SU-DHL-6 (cell line): ENCODE results near the gene EPHB2.

Experiments used
- H2AFZ ChIP-seq: fragments of 200-600 bp; sonication (generic); 2 replicates; pipeline ENCODE4 v1.6.1; 2014; ENCODE audit warnings: low read depth, mild to moderate bottlenecking, moderate library complexity, mixed read lengths, antibody characterized with exemption, low read length; ENCODE audit not compliant: severe bottlenecking
- H3F3A ChIP-seq: fragments of 200-600 bp; shearing (Covaris generic); 2 replicates; pipeline ENCODE4 v1.6.0; 2016; ENCODE audit warnings: antibody characterized with exemption, mild to moderate bottlenecking; ENCODE audit not compliant: insufficient read depth
- H3K27ac ChIP-seq: fragments of 200-600 bp; sonication (generic); 2 replicates; pipeline ENCODE4 v1.5.1; 2016; ENCODE audit warnings: low read depth, mild to moderate bottlenecking, low read length, moderate library complexity, mixed read lengths
- H3K27me3 ChIP-seq: fragments of 200-600 bp; sonication (generic), shearing (Covaris generic); 2 replicates; pipeline ENCODE4 v1.6.0; 2014; ENCODE audit warnings: mild to moderate bottlenecking, low read length
- H3K36me3 ChIP-seq: fragments of 200-600 bp; sonication (generic); 2 replicates; pipeline ENCODE4 v1.6.1; 2014; ENCODE audit warnings: mild to moderate bottlenecking, low read length, mixed read lengths
- H3K4me2 ChIP-seq: fragments of 300-600, 200-600 bp; shearing (Covaris generic), sonication (generic); 2 replicates; pipeline ENCODE4 v1.6.0; 2014; ENCODE audit warnings: low read length, low read depth, mild to moderate bottlenecking; ENCODE audit not compliant: poor library complexity, severe bottlenecking
- H3K4me3 ChIP-seq: fragments of 200-600 bp; sonication (generic); 2 replicates; pipeline ENCODE4 v1.5.1; 2014; ENCODE audit warnings: antibody characterized with exemption, low read length, mild to moderate bottlenecking, mixed read lengths; ENCODE audit not compliant: insufficient read depth, poor library complexity, severe bottlenecking
- H3K79me2 ChIP-seq: fragments of 200-600 bp; sonication (generic); 2 replicates; pipeline ENCODE4 v1.6.1; 2014; ENCODE audit warnings: mild to moderate bottlenecking, low read length, moderate library complexity; ENCODE audit not compliant: insufficient read depth
- H3K9ac ChIP-seq: fragments of 200-600 bp; sonication (generic); 2 replicates; pipeline ENCODE4 v1.7.0; 2014; ENCODE audit warnings: mild to moderate bottlenecking, low read length
- H3K9me2 ChIP-seq: fragments of 200-600 bp; sonication (generic); replicated peaks from 2 replicates; pipeline ENCODE4 v1.6.1; 2014; ENCODE audit warnings: low read length; ENCODE audit not compliant: insufficient read depth
- H3K9me3 ChIP-seq: fragments of 200-600 bp; sonication (generic); 2 replicates; pipeline ENCODE4 v1.6.1; 2014; ENCODE audit warnings: low read length, mixed read lengths; ENCODE audit not compliant: insufficient read depth
- H4K20me1 ChIP-seq: fragments of 200-600 bp; sonication (generic); 2 replicates; pipeline ENCODE4 v1.6.1; 2014; ENCODE audit warnings: low read depth, mild to moderate bottlenecking, antibody characterized with exemption, low read length, moderate library complexity, mixed read lengths
- CTCF ChIP-seq: fragments of 200-600 bp; sonication (generic); IDR thresholded peaks from one replicate; pipeline ENCODE4 v1.5.1; 2017; ENCODE audit warnings: antibody characterized with exemption, mild to moderate bottlenecking, low read length, moderate library complexity; ENCODE audit not compliant: insufficient read depth, poor library complexity, severe bottlenecking
- EZH2phosphoT487 ChIP-seq: fragments of 200-600 bp; sonication (generic), shearing (Covaris generic); conservative IDR thresholded peaks from 2 replicates; pipeline ENCODE4 v1.6.1; 2018; ENCODE audit warnings: mild to moderate bottlenecking, antibody characterized with exemption, low read length, moderate library complexity, mixed read lengths

Gene EPHB2

GRCh38 chr1:22815421-22816066 is 104.9 kb downstream of the EPHB2 start:
- H3K4me3 ChIP-seq, result no peak overlapping the region
- no peaks in the 10 kb centered on the region for H3K9me3 ChIP-seq
- H3K79me2 ChIP-seq, result no peaks in the 10 kb centered on the region
- no peak overlapping the region for H2AFZ ChIP-seq
- no peak overlapping the region for H3K9ac ChIP-seq
- no peaks in the 10 kb centered on the region for H3K36me3 ChIP-seq
- H3K27ac ChIP-seq, result no peak overlapping the region
- no peaks in the 10 kb centered on the region for H3K27me3 ChIP-seq
- no peaks in the 10 kb centered on the region for H4K20me1 ChIP-seq
- H3K4me2 ChIP-seq, result no peak overlapping the region
- H3K9me2 ChIP-seq, result no peaks in the 10 kb centered on the region
- TF ChIP-seq CTCF (no peak), EZH2phosphoT487 (no peak)
- no peaks in the 10 kb centered on the region for H3F3A ChIP-seq

GRCh38 chr1:22816067-22816775 is 105.6 kb downstream of the EPHB2 start:
- Histone ChIP-seq H3K36me3 (no peaks in the 10 kb centered on the region), H3F3A (no peaks in the 10 kb centered on the region), H3K9me2 (no peaks in the 10 kb centered on the region), H3K27me3 (no peaks in the 10 kb centered on the region), H3K9me3 (no peaks in the 10 kb centered on the region), H3K4me3 (no peak overlapping the region), H3K4me2 (no peak overlapping the region), H3K79me2 (no peaks in the 10 kb centered on the region), H2AFZ (no peak overlapping the region), H4K20me1 (no peaks in the 10 kb centered on the region), H3K27ac (no peak overlapping the region), H3K9ac (no peak overlapping the region)
- no peak for TF ChIP-seq CTCF
- no peak for TF ChIP-seq EZH2phosphoT487

- Histone ChIP-seq H3K27ac (no peak overlapping the region), H3K9ac (no peak overlapping the region), H4K20me1 (no peaks in the 10 kb centered on the region), H3K9me3 (no peaks in the 10 kb centered on the region), H3K36me3 (no peaks in the 10 kb centered on the region), H3K79me2 (no peaks in the 10 kb centered on the region), H2AFZ (no peak overlapping the region), H3K9me2 (no peaks in the 10 kb centered on the region), H3K4me3 (no peak overlapping the region), H3K27me3 (no peaks in the 10 kb centered on the region), H3F3A (no peaks in the 10 kb centered on the region), H3K4me2 (no peak overlapping the region)
- no peak for TF ChIP-seq CTCF
- no peak for TF ChIP-seq EZH2phosphoT487
Measured at GRCh38 chr1:22816803-22817202, 106.2 kb downstream of the EPHB2 start.
